LNCAP (cell line): ENCODE data around the gene PSMC6.

Source experiments
- TF ChIP-seq, protein P1 (sequence below): fragments of 450-650 bp; IDR thresholded peaks from 2 replicates; pipeline ENCODE4 v1.5.1; 2017; ENCODE audit warnings: mild to moderate bottlenecking

The PSMC6 gene

DNA sequence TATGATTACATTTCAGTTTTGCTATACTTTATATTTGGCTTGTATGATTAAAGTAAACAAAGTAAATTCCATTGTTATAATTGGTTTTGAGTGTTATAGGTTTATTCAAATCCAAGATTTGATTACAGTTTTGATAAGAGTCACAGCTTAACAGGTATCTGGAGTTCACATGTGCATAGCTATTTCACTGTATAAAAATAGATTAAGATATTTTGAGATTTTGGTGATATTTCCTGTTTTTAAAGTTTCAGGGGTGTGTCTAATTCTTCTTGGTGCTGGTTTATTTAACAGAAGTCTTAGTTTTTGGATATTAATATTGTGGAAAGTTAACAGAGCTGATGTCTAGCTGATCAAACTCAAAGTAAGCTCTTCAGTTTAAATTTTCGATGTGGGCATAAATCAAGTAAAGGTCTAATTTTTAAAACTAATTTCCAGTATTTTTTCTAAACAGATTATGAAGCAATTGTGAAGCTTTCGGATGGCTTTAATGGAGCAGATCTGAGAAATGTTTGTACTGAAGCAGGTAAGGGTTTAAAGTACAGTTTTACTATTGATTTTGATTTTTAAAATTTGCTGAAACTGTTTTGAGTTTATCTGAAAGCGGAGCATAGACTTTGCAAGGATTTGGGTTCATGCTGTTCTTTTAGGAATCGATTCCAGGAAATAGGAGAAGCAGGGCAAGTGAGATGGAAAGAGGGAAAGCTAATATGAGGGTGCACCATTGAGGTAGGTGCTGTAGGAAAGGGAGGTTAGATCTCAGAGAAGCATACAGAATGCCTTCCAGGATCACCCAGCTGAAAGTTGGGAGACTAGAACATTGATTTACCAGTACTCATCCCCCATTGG, 16.7 kb downstream of the PSMC6 start:
- TF ChIP-seq, protein P1, sequence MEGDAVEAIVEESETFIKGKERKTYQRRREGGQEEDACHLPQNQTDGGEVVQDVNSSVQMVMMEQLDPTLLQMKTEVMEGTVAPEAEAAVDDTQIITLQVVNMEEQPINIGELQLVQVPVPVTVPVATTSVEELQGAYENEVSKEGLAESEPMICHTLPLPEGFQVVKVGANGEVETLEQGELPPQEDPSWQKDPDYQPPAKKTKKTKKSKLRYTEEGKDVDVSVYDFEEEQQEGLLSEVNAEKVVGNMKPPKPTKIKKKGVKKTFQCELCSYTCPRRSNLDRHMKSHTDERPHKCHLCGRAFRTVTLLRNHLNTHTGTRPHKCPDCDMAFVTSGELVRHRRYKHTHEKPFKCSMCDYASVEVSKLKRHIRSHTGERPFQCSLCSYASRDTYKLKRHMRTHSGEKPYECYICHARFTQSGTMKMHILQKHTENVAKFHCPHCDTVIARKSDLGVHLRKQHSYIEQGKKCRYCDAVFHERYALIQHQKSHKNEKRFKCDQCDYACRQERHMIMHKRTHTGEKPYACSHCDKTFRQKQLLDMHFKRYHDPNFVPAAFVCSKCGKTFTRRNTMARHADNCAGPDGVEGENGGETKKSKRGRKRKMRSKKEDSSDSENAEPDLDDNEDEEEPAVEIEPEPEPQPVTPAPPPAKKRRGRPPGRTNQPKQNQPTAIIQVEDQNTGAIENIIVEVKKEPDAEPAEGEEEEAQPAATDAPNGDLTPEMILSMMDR, result no peak

DNA sequence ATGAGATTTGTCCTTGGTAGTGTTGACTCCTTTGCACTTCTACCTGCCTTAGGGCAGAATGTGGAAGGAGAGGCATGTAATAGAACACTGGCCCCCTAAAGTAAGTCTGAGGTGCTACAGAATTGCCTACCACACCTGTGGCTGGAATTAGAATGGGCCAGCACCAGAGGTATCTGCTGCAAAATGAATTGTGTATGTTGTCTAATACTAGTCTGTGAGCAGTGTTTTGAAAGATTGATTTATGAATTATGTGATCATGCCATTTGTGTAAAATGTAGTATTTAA, 17.3 kb downstream of the PSMC6 start:
- TF ChIP-seq, protein P1, result no peak

DNA sequence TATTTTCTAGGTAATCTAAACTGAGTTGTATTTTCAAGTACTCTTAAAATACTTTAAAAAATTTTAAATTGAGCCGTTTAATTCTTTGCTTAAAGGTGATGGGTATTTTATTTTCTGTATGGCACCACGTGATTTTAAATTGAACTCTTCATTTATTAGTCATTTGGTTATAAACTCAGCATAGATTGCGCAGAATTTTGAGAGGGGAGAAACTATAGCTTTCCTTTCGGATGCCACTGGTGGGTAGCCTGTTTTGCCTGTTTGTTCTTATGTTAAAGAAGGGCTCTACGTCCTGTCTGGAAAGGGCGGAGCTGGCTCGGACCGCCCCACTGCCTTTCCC, 22.6 kb downstream of the PSMC6 start:
- TF ChIP-seq, protein P1, result no peak

DNA sequence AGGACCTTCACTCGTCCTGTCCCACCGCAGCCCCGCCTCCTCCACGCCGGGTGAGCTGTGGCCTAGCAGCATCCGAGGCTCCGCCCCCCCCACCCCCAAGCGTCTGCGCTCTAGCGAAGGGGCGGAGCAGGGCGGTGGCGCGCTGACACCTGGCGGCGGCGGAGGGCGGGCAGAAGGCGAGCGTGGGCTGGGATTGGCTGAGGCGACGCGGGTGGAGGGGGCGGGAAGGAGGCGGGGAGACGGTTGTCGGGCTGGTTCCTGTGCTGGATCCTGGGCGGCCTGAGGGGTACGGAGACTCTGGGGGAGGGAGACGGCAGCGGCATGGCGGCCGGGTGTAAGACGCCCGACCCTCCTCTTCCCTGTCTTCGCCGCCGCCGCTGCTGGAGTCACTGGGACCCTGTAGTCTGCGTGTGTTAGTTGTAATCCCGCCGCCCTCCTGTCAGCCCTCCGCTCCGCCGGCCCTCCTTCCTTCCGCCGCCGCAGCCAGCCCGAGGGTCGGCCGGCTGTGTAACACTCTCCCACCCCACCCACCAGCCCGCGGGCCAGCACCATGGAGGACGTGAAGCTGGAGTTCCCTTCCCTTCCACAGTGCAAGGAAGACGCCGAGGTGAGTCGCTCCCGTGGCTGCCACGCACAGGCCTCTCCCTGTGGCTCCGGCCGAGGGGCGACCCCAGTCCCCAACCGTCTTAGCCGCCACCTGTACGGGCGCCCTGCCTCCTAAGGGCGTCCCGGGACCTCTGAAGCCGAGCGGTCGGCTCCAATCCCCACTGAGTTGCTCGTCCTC, 23.1 kb downstream of the PSMC6 start, which contains the start of gene STYX:
TSS of gene STYX (plus strand) at position 242 of the 784 bp plus-strand sequence. CDS start at position 551, 309 bp downstream.
- TF ChIP-seq, protein P1, result no peak

DNA sequence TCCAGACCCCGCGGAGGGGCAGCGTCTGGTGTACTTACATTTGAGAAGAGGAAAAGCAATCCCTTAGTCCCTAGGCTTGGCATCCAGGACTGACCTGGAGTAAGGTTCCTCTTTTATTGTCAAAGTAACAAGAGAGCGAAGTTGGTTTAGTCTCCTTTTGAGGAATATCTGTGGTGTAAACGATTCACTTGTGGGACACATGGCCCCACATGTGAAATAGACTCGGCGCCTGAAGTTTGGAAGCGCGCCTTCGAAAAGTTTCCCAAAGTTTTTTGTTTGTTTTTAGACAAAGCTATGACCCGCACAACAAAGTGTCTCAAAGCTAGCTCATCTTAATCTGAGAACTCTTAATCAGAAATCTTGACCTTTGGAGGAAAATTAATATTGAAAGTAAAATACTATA, 23.7 kb downstream of the PSMC6 start:
- TF ChIP-seq, protein P1, result no peak

DNA sequence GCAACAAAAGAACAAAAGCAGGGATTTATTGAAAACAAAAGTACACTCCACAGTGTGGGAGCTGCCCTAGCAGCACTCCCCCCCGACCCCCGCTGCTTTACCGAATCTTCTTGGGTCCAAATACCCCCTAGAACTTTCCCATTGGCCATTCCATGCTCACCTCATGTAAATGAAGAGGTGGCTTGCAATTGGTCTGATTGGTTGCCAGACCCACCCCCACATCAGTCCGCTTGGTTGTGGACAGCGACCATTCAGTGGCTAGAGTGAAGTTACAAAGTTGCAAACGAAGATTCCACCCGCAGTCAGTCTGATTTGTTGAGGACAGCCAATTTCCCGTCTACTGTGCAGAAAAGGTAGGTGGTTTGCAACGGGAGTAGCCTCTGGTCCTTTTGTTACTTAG, 26.8 kb downstream of the PSMC6 start:
- TF ChIP-seq, protein P1, result no peak

DNA sequence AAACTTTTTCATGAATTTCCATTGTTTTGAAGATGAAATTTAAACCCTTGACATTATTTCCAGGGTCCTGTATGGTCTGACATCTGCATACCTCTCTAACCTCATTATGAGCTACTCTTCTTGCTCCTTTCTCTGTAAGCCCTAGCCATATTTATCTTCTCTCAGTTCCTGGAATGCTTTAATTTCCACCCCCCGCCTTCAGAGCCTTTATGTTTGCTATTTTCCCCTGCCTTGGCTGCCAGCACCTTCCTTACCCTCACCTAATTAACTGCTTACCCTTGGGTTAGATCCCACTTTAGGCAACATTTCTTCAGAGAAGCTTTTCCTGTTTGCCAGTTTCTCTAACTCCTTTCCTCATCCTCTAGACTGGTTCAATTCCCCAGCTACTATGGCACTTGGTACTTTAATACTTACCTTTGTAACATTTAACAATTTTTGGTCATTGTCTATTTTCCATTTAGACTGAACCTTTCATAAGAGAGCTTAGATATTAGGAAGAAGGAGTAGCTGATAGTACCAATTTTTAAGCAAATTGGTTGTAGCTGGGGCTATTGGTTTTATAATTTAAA, 29.0 kb downstream of the PSMC6 start:
- TF ChIP-seq, protein P1, result no peak
